Testis (tissue), 2 donors: ENCODE results near the gene ARL6IP1.
"Not testable (repeated sequence)": the region's sequence is repeated elsewhere in the genome, so short reads cannot be mapped to it uniquely, and the experiment has no call there.

ENCODE experiments used
- POLR2A ChIP-seq: fragments of 450-650 bp; IDR thresholded peaks from one replicate; pipeline ENCODE4 v1.6.1; 2017; ENCODE audit warnings: antibody characterized with exemption, mild to moderate bottlenecking, moderate library complexity
- TF ChIP-seq, protein P1 (sequence below), 3 experiments: fragments of 450-650 bp in 2 of 3; fragments of 200-600 bp in 1 of 3; sonication (generic) in 1 of 3; IDR thresholded peaks; one replicate each; pipeline ENCODE4 v1.5.1; 2016 to 2019; ENCODE audit warnings: antibody characterized with exemption in 3 of 3, mild to moderate bottlenecking in 2 of 3, moderate library complexity in 1 of 3

DNA sequence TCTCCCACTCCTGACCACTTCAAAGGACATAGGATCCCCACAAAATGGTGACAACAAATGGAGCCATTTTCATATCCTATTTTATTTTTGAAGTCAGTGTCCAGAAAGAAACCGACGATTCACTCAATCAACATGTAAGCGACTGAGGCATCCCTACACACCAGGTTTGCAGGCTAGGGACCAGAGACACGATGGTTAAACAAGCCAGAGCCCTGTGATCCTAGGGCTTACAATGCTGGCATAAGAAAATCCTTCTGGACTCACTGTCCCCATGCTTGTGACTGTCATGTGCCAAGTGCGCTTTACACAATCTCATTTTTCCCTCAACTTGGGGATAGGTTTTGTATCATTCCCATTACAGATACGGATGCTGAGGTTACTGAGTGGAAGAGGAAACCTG, 20.1 kb downstream of the ARL6IP1 start:
- TF ChIP-seq, protein P1, sequence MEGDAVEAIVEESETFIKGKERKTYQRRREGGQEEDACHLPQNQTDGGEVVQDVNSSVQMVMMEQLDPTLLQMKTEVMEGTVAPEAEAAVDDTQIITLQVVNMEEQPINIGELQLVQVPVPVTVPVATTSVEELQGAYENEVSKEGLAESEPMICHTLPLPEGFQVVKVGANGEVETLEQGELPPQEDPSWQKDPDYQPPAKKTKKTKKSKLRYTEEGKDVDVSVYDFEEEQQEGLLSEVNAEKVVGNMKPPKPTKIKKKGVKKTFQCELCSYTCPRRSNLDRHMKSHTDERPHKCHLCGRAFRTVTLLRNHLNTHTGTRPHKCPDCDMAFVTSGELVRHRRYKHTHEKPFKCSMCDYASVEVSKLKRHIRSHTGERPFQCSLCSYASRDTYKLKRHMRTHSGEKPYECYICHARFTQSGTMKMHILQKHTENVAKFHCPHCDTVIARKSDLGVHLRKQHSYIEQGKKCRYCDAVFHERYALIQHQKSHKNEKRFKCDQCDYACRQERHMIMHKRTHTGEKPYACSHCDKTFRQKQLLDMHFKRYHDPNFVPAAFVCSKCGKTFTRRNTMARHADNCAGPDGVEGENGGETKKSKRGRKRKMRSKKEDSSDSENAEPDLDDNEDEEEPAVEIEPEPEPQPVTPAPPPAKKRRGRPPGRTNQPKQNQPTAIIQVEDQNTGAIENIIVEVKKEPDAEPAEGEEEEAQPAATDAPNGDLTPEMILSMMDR (IDR thresholded peaks at IDR 0.05): not testable (repeated sequence)
- TF ChIP-seq POLR2A: not testable (repeated sequence)
